ENCODE measurements around the gene PYROXD2.
"Not testable (repeated sequence)": the region's sequence is repeated elsewhere in the genome, so short reads cannot be mapped to it uniquely, and the experiment has no call there.

Gene PYROXD2

DNA sequence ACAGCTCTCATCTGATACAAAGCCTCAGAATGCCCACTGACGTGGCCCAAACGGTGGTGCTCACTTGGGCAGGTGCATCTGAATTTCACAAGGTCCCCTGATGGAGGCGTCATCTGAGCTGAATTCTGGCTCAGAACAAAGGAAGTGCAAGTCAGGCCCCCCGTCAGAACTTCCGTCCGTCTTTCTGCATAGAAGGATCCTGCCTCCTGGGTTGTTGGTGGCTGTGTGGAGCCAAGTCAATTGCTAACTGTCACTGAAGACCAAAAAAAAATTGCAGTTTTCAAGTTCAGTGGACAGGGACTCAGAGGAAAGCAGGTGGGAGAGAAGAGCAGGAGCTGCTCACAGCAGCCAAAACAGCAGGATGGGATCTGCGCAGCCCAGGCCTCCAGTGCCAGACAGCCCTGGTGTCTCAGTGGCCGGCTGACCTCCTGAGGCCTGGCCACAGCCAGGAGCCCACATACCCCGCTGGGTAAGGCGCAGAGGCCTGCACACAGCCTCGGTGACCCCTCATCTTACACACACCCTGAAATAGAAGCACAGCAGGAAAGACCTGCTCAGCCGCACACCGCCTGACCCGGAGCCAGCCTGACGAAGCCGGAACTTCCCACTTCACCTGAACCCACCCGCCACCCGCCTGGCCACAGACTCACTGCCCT lies 49.4 kb downstream of the PYROXD2 start:
- no peak for DNase-seq (ENCODE audit: low spot score)

- no peak for DNase-seq (ENCODE audit: low spot score)
Observed at GRCh38 chr10:98364432-98365102, 50.4 kb downstream of the PYROXD2 start.

GRCh38 chr10:98363220-98363619 lies 51.8 kb downstream of the PYROXD2 start:
- no peak for DNase-seq (ENCODE audit: low spot score)

- peak; percentile 83 for DNase-seq (ENCODE audit: low spot score)
Observed at GRCh38 chr10:98361131-98362025, 53.6 kb downstream of the PYROXD2 start.

DNA sequence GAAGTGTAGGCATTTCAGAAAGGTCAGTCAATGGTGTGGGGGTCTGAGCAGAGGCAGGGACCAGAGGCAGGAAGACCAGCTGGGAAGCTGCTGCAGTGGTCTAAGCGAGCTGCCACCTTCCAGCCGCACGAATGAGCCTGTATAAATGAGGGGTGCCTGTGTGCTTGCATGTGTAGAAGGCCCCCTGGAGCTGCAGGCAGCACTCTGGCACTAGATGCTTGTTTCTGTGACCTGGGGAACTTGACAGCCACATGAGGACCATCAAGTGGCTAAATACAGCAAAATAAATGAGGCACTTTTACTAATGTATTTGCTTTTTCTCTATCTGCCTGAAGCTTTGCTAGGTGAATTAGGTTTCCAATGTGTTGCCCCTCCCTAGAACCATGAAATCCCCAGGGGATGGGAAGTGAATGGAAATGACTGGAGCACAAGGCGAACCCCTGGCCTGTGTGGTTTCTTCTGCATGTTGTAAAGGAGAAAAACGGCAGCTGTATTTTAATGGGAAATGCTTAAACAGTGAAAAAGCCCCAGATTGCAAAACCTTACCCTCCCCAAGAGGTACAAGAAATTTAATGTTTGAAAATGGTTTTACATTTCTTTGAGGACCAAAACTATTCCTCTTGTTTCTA lies 57.7 kb downstream of the PYROXD2 start:
- no peak for DNase-seq (ENCODE audit: low spot score)

DNA sequence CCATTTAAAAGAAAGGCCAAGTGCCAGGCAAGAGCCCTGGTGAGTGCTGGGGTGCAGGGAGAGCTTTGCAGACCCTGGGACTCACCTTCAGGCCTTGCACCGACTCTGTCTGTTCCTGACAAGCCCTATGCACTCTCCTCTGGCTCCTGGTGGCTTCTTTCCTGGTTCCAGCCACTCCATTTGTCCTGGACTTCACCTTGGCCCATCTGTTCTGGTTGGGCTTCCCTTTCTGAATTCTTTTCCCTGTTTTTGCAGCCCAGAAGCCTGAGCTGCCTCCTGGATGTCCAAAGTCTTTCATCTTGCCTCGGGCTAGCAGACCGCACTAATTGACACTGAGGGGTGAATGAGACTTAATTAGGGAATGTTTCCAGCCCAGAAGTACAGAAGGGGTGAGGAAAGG lies 60.5 kb downstream of the PYROXD2 start:
- DNase-seq (ENCODE audit: low spot score), result no peak

GRCh38 chr10:98353170-98353569 lies 61.8 kb downstream of the PYROXD2 start:
- no peak for DNase-seq (ENCODE audit: low spot score)

- DNase-seq (ENCODE audit: low spot score), result no peak
Observed at GRCh38 chr10:98351831-98352402, 63.1 kb downstream of the PYROXD2 start.

DNA sequence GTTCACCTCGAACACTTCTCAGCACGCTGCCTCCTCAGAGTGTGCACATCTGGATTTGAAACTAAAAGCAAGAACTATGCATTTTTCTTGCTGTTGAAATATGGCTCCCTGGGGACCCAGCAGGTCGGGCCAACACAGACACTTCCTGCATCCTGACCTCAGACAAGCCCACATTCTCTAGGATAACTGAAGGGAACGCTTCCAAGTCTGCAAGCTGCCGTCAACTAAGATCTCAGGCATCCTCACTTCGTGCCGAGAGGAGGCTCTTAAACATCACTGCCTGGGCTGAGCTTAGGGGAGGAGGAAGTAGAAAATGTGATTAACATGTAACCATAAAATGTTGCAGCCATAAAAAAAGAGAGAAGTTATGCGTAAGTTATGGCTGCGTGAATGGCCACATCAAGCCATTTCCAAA lies 65.5 kb downstream of the PYROXD2 start:
- no peak for DNase-seq (ENCODE audit: low spot score)

- no peak for DNase-seq (ENCODE audit: low spot score)
Observed at GRCh38 chr10:98346847-98347246, 68.1 kb downstream of the PYROXD2 start.

- DNase-seq (ENCODE audit: low spot score), result no peak
Observed at GRCh38 chr10:98344589-98345038, 70.4 kb downstream of the PYROXD2 start.

- DNase-seq (ENCODE audit: low spot score), result not testable (repeated sequence)
Observed at GRCh38 chr10:98341701-98342100, 73.3 kb downstream of the PYROXD2 start.

DNA sequence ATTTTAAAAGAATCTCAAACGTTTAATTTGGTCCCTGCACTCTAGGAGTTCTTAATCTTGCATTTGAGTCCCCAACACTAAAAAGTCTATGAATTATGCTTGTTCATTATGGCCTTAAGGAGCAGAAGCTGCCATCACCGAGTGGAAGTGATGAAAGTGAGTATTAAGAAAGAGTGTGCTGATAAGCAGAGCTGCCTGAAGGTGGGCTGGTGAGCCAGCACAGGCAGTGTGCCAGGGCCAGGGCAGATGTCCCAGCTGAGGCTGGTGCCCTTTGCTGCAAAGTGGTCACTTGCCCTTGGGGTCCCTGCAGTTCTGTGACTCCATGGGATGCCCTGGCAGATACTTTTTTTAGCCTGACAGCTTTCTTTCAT lies 74.1 kb downstream of the PYROXD2 start:
- DNase-seq (ENCODE audit: low spot score), result no peak

DNA sequence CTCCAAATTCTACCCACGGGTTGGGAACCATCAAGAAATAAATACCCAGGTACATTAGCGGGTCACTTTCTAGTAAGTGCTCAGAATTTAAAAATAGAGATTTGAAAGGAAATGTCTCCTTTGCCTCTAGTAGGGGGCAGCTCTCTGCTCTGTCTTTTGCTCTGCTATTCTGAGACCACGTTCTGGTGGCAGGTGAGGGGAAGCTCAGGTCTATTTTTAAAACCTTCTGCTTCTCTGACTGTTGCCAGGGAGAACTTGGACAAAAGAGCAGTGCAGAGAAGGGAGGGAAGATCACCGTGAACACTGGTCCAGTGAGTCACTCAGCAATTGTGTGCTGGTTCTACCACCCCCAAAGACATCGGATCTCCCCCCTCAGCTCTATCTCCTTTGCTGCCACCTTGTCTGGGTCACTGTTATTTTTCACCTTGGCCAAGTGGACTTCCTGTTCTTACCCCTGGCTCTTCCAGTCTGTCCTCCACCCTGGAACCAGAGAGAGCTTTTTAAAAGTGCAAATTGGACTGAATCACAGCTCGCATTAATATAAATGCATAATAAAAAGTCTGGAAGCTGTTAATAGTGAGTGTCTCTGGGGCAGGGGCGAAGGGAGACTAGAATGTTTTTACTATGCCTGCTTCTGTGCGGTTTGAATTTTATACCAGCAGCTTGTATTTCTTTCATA lies 74.6 kb downstream of the PYROXD2 start:
- no peak for DNase-seq (ENCODE audit: low spot score)

DNA sequence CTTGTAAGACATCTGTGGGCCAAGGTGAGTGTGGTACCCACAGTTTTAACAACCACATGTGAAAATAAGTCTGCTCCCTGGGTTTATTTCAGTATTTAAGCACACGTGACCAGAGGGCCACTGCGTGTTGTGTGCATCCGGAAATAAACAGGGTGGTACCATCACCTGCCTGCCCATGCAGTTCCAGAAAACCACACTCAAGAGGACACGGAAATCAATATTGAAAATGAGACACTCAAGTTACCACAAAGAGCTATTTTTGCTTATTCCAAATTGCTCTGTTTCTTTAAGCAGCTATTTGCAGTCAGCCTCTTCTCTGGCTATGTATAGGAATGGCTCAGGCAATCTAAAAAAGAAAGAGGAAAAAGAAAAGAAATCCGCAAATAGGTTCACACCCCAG lies 75.2 kb downstream of the PYROXD2 start:
- no peak for DNase-seq (ENCODE audit: low spot score)

GRCh38 chr10:98338896-98339295 lies 76.1 kb downstream of the PYROXD2 start:
- DNase-seq (ENCODE audit: low spot score), result no peak

- DNase-seq (ENCODE audit: low spot score), result no peak
Observed at GRCh38 chr10:98338318-98338717, 76.7 kb downstream of the PYROXD2 start.

DNA sequence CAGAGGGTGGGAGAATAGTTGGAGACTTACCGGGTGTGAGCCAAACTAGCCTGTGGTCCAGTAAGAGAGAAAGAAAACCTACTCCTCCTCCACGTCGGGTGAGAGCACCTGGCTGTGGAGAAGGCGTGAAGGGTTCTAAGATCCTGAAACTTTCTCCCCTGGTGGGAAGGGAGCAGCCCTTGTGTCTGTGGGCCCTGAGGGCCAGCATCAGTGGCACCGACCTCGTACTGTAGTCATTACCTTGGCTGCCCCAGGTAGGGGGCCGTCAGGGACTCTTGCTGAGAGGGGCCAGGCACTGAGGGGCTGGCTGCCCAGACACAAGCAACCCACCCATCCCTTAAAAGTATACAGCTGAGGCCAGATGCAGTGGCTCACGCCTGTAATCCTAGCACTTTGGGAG lies 77.5 kb downstream of the PYROXD2 start:
- no peak for DNase-seq (ENCODE audit: low spot score)
